NCI-H2227 treated with DMSO at 0.1 percent for 48 hours (cell line): ENCODE data around the gene HOXD11.
A peak's percentile ranks its signal among the peaks of the same experiment; 100 is the strongest.

Experiments used
- DNase-seq: peaks from one replicate; lab custom pipeline; 2025; lab: John Stamatoyannopoulos, UW

HOXD11 gene

DNA sequence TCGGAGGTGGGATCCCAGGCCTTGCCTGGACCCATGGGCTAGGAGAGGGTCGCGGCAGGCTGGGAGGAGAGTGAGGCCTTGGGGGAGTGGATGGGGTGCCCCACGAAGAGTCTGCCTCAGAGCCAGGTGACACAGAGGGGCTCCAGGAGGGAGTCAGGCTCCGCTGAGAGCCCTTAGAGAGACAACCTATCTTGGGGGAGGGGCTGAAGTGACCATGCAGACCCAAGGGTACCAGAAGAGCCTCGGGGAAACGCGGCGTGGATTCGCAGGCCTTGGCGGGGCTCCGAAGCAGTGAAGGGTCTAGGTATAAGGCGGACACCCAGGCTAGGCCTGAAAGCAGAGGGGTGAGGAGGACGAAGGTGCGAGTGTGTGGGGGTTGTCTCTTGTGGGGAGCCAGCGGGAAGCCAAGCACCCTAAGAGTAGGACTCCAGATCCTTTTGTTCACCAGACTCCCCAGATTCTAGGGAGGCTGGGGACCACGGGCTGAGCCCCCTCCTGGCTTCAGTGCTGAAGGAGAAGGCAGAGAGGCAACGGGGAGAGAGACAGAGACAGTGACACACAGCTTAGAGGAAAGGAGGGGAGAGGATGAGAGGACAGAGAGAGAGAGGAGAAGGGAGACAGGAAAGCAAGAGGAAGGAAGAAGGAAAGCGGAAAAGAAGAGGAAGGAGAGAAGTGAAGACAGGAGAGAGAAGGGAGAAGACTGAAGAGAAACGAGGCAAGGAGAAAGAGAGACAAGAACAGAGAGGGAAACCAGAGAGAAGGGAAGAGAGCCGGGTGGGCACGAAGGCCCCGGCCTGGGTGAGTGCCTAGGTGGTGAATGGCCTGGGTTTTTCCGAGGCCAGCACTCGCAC, 1.1 kb upstream of the HOXD11 start:
- DNase-seq, result no peak

DNA sequence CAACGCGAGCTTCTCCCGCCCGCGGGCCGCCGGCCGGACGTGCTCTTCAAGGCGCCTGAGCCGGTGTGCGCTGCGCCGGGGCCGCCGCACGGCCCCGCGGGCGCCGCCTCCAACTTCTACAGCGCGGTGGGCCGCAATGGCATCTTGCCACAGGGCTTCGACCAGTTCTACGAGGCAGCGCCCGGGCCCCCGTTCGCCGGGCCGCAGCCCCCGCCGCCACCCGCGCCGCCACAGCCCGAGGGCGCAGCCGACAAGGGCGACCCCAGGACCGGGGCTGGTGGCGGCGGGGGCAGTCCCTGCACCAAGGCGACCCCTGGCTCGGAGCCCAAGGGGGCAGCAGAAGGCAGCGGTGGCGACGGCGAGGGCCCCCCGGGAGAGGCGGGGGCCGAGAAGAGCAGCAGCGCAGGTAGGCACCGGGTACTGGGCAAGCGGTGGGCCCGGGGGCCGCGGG, 676 bp downstream of the HOXD11 start:
- no peak for DNase-seq

- DNase-seq, result no peak
These were observed 2.3 kb downstream of the HOXD11 start for GRCh38 chr2:176109192-176109901.

GRCh38 chr2:176109946-176110345, 2.9 kb downstream of the HOXD11 start:
- no peak for DNase-seq

- DNase-seq, result no peak
These were observed 3.6 kb downstream of the HOXD11 start for GRCh38 chr2:176110415-176111308.

GRCh38 chr2:176111309-176111663, 4.2 kb downstream of the HOXD11 start:
- peak; percentile 46 for DNase-seq

- DNase-seq, result no peak
These were observed 4.8 kb downstream of the HOXD11 start for GRCh38 chr2:176111846-176112374.

GRCh38 chr2:176112375-176113302, 5.6 kb downstream of the HOXD11 start:
- no peak for DNase-seq

DNA sequence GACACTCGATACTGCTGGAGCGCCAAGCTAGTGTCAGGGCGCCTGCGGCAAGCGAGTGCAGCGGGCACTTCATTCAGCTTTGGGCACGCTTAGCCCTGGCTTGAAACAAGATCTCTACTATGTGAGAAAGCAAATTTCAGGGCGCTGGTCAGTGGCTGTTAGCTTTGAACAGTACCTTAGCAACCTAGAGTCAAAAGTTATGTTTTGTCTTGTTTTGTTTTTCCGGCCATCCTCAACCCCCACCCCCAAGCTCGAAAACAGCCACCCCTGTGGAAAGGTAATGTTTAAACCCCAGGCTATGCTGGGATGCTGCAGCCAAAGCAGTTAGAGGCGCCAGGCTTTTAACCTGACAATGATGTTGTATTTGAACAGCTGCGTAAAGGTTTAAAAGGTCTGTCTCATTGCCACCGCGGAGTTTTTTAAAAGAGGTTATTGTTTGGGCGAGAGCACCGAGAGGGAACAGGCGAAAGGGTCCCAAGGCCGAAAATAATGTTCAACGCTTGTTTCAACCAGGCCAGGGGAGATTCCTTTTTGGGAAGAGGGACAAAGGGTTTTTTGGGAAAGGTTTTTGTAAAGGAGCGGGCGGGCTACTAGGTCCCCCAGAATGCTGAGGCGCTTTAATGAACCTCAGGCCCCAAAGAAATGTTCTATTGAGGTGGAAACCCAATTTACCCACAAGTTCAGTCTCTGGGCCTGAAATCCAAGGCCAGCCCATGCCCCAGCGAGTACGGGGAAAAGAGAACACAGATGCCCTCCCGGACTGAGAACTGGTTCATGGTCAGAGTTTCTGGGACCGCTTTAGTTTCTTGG, 7.2 kb downstream of the HOXD11 start:
- no peak for DNase-seq

- DNase-seq, result no peak
These were observed 8.0 kb downstream of the HOXD11 start for GRCh38 chr2:176114930-176115625.

DNA sequence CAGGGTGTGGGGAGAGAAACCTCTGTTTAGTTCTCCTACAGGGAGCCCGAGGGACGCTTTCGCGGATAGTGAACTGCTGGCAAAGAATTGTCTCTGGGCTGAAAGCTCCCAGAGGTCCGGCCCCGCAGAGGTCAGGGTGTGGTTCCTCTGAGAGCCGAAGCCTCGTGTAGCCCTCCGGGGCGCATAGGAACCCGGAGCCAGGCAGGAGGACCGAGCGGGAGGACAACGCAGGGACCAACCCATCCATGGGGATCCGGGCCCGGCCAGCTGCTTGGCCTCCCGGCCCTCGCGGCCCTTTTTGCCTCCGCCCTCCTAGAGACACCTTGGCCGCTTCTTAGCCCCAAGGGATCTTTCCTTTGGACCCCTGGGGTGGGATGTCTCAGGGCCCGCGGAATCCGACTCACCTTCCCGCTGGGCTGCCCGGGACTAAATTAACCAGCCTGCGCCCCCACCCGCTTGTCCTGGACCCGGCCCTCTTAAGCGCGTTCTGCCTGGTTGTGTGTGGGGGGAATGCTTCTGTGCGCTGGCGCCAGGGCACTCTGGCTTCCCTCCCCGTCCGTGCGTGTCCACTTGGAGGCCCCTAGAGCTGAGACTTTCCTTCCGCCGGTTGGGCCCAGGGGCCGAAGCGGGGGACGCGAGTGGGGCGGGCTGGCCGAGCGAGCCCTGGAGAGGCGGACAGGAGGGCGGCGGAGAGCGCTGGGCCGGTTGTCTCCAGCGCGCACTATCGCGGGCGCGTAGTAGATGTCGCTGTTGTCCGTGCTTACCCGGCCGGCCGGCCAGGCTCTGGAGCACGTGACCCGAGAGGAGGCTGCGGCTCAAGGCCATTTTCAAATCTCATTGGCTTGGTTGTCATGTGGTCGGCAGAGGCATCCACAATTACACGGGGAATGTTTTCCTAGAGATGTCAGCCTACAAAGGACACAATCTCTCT, 9.1 kb downstream of the HOXD11 start, which contains the start of gene HOXD10:
TSS of gene HOXD10 (plus strand) at position 896 of the 931 bp plus-strand sequence. CDS start 56 bp downstream, outside the sequence.
- peak; percentile 31 for DNase-seq

DNA sequence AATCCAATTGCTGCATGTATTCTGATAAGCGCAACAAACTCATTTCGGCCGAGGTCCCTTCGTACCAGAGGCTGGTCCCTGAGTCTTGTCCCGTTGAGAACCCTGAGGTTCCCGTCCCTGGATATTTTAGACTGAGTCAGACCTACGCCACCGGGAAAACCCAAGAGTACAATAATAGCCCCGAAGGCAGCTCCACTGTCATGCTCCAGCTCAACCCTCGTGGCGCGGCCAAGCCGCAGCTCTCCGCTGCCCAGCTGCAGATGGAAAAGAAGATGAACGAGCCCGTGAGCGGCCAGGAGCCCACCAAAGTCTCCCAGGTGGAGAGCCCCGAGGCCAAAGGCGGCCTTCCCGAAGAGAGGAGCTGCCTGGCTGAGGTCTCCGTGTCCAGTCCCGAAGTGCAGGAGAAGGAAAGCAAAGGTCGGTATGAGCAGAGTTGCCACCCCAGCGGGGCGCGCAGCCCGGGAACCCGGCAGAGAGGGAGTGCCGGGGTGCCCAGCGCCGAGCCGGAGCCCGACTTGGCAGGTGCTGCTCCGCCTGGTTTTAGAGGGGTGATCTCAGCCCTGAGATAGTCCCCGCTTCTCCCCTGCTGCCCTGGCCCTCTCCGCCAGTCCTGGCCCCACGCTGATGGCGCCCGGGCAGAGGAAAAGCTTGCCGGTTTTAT, 10.2 kb downstream of the HOXD11 start:
- DNase-seq, result no peak

DNA sequence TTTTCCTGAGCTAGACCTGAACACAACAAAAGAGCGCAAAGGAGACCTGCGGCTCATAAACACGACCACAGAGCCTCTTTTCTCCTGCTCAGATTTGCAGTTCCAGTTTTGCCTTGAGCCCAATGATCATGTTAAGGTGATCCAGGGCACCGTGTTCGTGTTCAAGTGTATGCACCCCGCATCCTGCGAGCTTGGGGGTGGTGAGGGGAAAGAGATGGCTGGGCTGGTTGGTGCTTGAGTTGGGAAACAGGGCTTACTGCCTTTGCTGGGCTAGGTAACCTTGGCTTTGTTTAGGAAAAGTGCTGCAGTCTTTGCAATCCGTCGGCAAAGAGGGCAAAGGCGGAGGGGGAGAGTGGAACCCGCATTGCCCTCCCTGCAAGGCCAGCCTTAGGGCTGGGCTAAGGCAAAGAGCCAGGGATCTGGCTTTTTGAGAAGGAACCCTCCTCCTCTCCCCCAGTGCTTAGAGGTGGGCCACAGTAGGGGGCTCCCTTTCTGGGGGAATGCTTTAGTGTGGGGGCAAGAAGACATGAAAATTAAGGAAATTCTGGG, 10.8 kb downstream of the HOXD11 start:
- DNase-seq, result no peak

DNA sequence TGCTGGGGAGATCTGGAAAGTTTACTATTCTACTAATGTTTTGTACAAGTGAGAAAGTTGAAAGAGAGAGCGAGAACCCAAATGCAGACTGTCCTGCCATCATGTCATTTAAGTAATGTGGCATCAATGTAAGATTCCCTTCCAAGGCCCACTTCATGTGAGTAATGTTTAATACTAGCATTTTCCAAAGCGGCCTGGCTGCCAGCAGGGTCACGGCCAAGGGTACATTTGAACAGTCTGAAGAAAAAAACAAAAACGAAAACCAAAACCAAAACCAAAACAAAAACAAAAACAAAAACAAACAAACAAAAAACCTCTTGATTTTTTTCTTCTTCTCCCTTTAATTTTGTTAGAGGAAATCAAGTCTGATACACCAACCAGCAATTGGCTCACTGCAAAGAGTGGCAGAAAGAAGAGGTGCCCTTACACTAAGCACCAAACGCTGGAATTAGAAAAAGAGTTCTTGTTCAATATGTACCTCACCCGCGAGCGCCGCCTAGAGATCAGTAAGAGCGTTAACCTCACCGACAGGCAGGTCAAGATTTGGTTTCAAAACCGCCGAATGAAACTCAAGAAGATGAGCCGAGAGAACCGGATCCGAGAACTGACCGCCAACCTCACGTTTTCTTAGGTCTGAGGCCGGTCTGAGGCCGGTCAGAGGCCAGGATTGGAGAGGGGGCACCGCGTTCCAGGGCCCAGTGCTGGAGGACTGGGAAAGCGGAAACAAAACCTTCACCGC, 11.7 kb downstream of the HOXD11 start:
- no peak for DNase-seq

DNA sequence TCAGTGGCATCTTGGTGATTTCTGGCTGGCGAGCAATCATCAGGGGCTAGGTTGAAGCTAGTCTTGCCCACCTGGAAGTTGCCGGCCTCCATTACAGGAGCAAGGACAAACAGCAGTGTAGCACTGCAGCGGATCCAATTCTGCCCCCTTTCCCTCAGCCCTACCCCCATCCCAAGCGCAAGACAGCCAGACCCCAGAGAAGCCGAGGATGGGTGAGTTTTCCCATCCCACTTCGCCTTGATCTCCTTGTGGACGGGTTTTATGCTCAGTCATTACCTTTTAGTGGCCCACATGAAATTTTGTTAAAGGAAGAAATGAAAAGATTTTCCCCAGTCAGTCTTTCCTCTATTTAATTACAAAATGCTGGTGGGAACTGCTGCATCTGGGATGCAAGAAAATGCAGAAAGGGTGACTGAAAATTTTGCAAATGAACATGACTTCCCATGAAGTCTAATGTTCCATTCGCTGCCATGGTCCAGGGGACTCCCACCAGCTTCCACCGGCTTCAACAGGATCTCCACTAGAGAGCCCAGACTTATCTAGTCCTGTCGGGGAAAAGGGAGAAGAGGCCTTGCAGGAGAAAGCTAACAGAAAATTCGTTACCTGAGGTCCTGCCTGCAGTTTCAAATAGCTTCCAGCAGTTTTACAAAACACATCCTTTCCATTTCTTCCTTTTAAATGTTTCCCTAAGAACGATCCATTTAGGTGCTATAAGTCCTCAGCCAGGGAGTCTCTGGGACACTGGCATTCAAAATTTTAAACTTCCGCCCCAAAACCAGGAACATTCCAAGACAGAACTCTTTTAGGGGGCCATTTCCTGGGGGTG, 13.5 kb downstream of the HOXD11 start:
- no peak for DNase-seq
